UCSD-AML1 (cell line): ENCODE measurements around the gene GPC4.
"Not testable (repeated sequence)": the region's sequence is repeated elsewhere in the genome, so short reads cannot be mapped to it uniquely, and the experiment has no call there.

Experiments
- DNase-seq: peaks from one replicate; lab custom pipeline; 2025; ENCODE audit not compliant: unreplicated experiment; lab: John Stamatoyannopoulos, UW

Gene GPC4

DNA sequence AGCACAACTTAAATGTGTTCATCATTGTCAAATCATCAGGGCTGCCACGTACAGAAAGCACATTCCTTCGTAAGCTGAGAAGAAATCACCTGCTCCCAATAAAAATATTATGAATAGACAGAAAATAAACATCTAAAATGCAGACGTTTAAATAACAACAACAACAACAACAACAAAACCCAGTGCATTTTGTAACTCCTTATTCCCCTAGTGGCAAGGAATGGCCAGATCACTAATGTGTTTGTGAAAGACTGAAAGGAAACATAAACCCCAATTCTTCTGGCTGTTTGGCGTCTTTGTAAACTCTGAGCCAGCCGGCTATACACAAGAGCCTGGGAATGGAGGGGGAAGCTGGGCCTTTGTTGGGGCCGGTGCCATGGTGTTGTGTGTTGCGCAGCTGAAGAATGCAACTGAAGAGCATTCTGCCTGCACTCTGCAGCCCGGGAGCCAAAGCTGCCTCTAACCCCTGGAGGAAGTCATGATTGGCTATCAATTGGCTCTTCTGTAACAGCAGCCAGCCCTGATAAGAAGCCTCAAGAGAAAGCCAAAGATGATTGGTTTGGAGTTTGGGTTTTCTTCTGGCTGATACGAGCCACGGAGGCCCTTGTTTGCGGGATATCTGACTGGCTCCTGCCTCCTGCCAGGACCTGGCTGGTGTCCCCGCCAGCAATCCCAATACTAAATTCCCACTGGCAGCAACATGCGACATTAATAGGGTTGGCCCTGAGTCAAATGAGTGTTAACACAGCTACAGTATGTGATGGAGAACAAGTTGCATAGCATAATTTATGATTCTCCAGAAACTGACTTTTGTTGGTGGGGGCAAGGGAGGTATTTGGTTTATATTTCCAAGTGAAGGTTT is 107.4 kb downstream of the GPC4 start:
- no peak for DNase-seq

GRCh38 chrX:133307094-133307493 is 108.2 kb downstream of the GPC4 start:
- DNase-seq = no peak

- DNase-seq = no peak
Observed at GRCh38 chrX:133306316-133306715, 109.0 kb downstream of the GPC4 start.

DNA sequence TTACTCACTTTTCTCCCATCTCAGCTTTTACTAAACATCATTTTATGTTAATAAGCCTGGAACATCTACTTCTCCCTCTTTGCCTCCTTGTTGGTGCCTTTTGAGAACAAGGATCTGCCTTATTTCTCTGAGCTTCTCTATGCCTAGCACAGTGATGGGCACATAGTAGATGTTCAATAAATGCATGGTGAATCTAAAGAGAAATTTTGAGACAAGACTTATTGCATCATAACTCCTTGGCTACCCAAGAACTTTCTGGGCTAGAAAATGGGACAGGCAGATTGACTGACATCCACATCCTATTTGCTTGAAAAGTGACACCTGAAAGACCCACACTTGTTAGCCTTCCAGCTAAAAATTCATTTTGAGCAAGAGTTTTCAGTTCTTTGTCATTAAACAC is 109.9 kb downstream of the GPC4 start:
- no peak for DNase-seq

DNA sequence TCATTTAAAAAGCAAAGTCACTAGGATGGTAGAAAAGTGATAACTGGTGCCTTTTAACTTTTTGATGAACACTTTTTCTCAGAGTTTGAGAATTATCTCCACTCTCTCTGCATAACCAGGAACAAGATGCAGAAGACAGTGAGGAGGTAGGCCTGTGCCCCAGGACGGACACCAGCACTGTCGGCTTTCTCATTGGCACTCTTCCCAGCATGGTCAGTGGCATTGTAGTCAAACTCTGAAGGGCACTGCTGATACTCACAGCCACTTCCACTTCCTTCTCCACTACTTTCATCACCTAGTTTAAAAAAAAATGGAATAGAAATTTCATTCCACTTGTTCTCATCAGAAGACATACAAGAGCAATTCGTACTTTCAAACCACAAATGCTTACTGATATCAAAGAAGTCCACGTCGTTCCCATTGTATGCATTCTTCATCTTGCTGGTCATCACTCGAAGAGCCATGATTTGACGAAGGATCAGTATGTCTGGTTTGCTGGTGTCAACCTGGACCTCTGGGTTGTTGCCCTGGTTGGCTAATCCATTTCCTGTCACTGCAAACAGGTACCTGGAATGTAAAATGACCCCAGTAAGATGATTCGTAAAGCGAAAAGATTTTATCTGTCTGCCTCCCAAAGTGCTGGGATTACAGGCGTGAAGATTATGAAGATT is 112.4 kb downstream of the GPC4 start:
- DNase-seq = no peak

DNA sequence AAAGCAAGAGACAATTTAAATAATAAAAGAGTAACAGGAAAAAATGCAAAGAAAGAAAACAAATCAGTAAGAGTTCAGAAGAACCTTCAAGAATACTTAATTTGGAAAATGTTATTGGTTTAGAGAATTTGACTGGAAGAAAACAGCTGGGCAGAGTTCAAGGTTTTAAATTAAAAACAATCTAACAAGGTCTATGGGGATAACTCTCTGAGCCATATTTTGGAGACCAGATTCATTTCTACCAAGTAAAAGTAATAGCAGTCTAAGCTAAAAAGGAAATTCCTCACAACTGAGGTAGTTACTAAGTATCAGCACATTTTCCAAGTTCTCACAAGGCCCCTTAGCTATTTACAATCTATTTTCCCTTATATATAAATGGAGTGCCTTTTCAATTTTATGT is 114.7 kb downstream of the GPC4 start:
- no peak for DNase-seq

DNA sequence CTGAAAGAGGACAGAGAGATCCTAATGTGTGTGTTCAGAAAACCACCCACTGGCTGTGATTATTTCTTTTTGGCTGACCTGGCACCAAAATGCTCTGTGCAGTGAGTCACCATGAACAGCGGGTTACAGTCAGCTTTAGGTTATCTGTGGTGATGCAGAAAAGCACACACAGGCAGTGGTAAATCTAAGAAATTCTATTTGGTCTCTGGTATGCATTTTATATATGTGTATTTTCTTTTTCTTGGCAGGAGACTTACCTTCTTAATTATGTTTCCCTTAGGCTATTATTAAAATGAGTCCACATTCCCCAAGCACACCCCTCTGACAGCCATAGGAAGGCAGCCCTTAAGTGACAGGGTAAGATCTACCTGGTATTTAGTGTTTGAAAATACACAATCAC is 118.0 kb downstream of the GPC4 start:
- no peak for DNase-seq

DNA sequence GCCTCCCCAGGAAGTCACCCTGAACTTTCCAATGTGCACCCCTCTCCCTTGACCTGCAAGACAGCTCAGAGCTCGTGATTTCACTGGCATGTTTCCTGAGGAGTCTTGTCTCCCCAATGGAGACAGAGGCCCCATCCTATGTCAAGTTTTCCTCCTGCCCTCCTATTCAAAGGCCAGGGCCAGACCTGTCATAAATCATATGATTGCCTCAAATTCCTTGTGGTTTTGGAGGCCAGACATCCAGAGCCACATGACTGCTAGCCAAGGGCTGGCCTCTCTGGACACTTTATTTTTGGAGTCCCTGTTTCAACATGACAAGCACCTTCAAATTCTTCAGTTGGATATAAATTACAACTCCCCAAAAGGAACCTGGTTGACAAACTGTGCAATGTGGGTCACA is 121.2 kb downstream of the GPC4 start:
- DNase-seq = no peak

GRCh38 chrX:133290076-133290475 is 125.2 kb downstream of the GPC4 start:
- DNase-seq = no peak

DNA sequence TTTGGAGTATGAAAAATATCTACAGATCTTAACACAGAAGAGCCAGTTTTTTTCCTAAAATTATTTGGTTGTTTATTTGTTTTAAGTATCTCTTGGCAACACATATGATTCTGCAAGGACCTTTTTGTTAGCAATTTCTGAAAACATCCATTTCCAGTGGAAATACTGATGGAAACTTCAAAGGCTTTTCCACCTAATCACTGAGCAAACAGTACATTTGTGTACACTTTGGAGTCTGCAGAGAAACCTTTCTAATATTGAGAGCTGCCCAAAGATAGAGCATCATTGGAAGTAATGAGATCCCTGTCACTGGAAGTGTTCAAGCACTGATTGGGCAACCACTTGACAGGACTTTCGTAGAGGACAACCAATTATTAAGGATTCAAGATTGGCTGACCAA is 127.4 kb downstream of the GPC4 start:
- no peak for DNase-seq

DNA sequence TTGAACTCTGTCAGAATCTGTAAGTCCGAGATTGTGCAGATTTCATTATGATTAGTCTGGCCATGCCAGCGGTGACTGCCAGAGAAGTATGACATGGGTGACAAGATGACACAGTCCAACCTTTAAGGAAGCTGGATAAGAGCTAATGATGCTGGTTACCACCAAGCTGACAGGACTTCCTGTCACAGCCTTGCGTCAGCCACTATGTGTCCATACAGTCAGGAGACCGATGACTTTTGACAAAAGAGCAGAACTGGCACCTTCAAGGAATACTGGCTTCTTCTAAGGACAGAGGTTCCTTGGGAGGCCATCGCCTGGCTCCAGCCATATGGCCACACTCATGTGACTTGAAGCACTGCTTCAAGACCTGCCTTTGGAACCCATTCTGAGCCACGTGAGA is 129.9 kb downstream of the GPC4 start:
- DNase-seq = no peak

DNA sequence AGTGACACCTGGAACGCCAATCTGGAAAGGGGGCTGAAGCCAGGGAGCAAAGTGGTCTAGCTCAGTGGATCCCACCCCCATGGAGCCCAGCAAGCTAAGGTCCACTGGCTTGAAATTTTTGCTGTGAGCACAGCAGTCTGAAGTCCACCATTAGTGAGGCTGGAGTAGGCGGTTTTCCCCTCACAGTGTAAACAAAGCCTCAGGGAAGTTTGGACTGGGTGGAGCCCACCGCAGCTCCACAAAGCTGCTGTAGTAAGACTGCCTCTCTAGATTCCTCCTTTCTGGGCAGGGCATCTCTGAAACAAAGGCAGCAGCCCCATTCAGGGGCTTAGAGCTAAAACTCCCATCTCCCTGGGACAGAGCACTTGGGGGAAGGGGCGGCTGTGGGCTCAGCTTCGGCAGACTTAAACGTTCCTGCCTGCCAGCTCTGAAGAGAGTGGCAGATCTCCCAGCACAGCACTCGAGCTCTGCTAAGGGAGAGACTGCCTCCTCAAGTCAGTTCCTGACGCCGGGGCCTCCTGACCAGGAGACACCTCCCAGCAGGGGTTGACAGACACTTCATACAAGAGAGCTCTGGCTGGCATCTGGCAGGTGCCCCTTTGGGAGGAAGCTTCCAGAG is 136.1 kb downstream of the GPC4 start:
- not testable (repeated sequence) for DNase-seq

DNA sequence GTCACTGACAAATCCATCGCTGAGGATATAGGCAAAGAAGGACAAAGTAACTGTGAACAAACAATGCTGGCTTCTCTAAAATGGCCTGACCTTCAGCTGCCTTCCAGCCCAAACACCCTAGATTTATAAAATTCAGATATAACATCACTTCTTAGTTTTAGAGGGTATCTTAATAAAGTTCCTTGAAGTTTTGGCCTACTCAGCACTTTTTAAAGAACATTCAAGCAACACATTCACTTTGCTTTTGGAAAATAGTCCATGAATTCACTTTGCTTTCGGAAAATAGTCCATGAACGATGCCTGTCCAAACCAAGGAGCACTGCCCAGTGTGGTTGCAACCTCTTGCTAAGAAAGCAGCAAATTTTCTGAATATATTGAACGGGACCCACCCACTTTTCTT is 142.1 kb downstream of the GPC4 start:
- no peak for DNase-seq

DNA sequence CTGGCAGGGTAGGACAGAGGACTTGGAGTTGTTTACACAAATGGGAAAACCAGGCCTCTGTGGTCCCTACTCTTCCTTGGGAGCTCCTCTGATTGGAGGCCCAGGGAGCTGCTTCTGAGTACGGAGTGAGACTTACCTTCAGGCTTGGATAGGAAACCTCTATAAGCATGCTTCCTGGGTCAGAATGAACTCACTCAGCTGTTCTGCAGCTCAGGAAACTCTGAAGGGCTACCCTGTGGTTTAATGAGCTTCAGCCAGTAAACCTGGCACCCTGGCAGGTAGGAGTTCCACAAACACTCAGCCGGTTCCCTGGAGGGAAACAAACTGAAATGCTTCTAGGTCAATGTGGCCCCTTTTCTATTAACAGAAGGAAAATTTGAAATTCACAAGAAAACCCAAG is 146.1 kb downstream of the GPC4 start:
- DNase-seq = no peak

GRCh38 chrX:133267621-133268020 is 147.7 kb downstream of the GPC4 start:
- no peak for DNase-seq

GRCh38 chrX:133265331-133265730 is 150.0 kb downstream of the GPC4 start:
- no peak for DNase-seq

DNA sequence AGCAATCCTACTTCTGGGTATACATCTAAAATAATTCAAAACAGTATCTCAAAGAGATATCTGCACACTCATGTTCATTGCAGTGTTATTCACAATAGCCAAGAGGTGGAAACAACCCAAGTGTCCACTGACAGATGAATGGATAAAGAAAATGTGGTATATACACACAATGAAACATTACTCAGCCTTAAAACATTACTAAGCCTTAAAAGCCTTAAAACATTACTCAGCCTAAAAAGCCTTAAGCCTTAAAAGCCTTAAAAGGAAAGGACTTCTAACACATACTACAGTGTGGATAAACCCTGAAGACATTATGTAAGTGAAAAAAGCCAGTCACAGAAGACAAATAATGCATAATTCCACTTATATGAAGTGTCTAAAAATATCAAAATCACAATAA is 156.8 kb downstream of the GPC4 start:
- no peak for DNase-seq

GRCh38 chrX:133254666-133255065 is 160.6 kb downstream of the GPC4 start:
- no peak for DNase-seq

- DNase-seq = no peak
Observed at GRCh38 chrX:133251204-133251603, 164.1 kb downstream of the GPC4 start.

DNA sequence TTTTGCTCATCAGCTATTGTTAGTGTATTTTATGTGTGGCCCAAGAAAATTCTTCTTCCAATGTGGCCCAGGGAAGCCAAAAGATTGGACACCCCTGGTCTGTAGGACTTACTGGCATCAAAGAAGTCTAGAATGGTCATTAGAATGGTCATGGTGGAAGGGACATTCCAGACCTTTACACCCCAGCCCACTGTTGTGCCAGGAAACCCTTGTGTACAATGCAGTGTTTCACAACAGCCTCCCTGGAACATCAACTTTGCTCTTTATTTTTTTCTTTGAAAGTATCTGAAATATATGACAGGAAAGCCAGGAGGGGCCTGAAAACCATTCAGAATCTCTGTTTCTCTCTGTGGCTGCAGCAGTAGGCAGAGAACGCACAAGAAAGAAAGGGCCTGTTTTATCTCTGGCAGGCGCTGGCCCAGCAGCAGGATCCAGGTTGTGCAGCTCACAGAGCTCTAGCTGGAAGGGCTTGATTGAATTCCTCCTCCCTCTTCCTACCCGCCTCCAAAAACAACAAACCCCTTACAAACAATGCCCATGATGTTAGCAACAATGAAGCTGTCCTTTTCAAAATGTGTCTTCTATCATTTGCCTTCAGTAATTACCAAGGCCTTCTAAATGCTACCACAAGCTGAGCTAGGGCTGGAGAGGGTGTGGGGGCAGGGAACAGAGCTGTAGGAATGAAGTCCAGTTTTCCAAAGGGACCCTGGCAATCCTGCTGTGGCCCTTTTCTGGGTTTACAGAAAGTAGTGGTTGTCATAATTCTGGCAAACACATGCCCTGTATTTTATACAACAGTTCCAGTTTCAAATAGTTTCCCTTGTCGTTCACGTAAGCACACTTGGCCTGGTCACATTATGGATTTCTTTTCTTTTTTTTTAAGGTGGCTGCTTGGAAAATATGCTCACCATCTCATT is 164.8 kb downstream of the GPC4 start:
- no peak for DNase-seq
